ENCODE data around the gene PNN.
"Not testable (repeated sequence)": the region's sequence is repeated elsewhere in the genome, so short reads cannot be mapped to it uniquely, and the experiment has no call there.

The PNN gene

GRCh38 chr14:39174560-39175444 is at the start of gene PNN:
Gene PNN, plus strand, starts transcription at chr14:39175254. Its CDS starts 26 bp downstream, at chr14:39175280.
- DNase-seq, result peak; percentile 100

- DNase-seq, result not testable (repeated sequence)
Measured at GRCh38 chr14:39137835-39138234, 37.2 kb upstream of the PNN start.

DNA sequence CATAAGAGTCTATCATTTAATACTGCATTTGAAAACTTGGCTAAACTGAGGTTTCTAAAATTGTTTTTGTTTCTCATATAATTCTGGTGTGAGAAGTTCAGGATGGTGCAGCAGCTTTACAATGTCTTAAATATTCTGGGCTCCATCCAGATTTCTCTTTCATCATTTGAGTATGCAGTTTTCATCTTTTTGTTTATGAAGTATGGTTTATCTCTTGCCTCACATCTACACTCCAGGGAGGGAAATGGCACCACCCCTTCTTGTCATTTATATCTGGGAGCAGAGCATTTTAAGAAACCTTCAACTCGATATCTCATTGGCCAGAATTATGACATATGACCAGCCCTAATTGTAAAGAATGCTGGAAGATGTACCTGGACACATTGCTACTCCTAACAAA is 36.6 kb upstream of the PNN start:
- DNase-seq, result no peak

GRCh38 chr14:39140170-39140569 is 34.9 kb upstream of the PNN start:
- no peak for DNase-seq

DNA sequence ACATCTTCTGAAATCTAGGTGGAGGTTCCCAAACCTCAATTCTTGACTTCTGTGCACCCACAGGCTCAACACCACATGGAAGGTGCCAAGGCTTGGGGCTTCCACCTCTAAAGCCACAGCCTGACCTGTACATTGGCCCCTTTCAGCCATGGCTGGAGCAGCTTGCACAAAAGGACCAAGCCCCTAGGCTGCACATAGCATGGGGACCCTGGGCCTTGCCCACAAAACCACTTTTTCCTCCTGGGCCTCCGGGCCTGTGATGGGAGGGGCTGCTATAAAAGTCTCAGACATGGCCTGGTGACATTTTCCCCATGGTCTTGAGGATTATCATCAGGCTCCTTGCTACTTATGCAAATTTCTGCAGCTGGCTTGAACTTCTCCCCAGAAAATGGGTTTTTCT is 33.4 kb upstream of the PNN start:
- not testable (repeated sequence) for DNase-seq

DNA sequence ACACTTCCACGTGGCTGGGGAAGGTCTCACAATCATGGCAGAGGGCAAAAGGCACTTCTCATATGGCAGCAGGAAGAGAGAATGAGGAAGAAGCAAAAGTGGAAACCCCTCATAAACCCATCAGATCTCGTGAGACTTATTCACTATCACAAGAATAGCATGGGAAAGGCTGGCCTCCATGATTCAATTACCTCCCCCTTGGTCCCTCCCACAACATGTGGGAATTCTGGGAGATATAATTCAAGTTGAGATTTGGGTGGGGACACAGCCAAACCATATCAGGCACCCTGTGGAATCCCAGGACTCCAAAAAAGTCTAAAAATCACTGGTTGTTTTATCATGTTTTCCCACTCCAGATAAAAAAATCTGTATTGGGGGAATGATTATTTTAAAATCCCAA is 31.8 kb upstream of the PNN start:
- not testable (repeated sequence) for DNase-seq

DNA sequence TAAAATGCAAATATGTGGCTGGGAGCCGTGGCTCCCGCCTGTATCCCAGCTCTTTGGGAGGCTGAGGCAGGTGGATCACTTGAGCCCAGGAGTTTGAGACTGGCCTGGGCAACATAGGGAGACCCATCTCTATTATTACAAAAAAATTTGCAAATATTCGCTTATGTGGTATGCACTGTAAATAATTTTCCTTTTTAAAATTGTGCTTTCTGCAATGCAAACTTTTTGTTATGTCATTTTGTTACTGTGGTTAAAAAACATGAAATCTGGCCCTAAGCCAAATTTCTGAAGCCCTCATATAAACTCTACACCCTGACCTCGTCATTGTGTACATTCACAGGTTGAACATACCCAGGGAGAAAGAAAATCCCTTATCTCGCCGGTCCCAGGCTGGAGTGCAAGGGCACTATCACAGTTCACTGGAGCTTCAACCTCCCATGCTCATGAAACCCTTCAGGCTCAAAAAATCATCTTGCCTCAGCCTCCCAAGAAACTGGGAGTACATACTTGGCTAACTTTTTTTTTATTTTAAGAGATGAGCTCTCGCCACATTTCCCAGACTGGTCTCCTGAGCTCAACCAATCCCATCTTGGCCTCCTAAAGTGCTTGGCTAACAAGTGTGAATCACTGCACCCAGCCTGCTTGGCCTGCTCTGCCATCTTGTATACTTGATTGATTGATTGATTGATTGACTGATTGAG is 29.6 kb upstream of the PNN start:
- no peak for DNase-seq

GRCh38 chr14:39154594-39155189 is 20.4 kb upstream of the PNN start:
- DNase-seq, result no peak

- DNase-seq, result no peak
Measured at GRCh38 chr14:39157491-39157890, 17.6 kb upstream of the PNN start.

DNA sequence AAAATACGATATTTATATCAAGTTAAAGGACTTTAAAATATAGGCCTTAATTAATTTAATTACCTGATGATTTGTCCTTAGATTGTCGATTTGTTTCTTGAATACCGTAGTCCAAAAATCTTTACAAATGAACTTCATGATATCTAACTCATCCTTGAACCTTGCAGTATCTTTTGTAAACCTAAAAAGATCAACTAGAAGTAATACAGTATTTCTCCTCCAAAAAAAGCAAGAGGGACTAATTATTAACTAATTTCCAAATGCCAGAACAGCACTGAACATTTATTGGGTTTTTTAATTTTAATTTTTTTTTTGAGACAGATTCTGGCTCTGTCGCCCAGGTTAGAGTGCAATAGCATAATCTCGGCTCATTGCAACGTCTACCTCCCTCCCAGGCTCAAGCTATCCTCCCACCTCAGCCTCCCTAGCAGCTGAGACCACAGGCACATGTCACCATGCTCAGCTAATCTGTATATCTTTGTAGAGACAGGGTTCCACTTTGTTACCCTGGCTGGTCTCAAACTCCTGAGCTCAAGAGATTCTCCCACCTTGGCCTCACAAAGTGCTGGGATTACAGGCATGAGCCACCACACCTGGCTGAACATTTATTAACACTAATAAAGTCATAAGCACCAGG is 16.7 kb upstream of the PNN start:
- no peak for DNase-seq

DNA sequence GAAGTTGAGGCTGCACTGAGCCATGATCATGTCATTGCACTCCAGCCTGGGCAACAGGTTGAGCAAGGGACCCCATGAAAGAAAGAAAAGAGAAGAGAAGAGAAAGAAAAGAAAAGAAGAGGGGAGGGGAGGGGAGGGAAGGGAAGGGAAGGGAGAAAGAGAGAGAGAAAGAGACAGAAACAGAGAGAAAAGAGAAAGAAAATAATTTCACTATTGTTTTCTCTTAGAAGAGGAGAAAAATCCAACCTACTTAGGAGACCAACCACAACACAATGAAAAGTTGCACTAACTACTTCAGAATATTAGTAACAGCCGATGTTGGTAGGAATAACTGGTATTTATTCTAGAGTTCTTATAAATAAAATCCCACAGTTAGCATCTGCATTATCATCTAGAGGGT is 14.6 kb upstream of the PNN start:
- no peak for DNase-seq

DNA sequence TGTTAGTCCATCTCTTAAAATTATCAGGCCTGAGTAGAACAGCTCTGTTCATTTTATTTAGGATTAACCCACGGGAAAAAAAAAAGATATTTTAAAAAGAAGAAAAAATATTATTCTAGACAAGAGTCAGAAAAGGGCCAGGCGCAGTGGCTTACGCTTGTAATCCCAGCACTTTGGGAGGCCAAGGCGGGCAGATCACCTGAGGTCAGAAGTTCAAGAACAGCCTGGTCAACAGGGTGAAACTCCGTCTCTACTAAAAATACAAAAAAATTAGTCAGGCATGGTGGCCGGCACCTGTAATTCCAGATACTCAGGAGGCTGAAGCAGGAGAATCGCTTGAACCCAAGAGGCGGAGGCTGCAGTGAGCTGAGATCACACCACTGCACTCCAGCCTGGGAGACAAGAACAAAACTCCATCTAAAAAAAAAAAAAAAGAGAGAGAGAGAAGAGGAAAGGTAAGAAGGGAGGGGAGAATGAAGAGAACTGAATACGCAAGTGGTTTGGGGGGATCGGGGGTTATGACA is 7.2 kb upstream of the PNN start:
- DNase-seq, result not testable (repeated sequence)

DNA sequence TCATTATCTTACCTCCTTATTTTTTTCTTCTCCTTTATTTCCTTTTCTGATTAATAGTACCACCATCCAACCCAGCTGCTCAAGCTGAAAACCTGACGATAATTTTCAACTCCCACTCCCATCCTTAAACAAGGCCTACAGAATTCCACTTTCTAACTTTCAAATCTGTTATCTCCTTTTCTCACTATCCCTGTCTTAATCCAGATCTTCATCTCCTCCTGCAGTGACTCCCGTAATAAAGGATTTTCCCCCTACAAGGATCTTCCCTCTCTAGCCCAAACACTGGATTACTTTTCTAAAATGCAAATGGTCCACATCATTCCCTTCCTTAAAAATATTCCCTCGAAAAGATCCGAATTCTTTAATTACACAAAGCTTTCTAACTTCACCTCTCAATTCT is 6.5 kb upstream of the PNN start:
- no peak for DNase-seq

DNA sequence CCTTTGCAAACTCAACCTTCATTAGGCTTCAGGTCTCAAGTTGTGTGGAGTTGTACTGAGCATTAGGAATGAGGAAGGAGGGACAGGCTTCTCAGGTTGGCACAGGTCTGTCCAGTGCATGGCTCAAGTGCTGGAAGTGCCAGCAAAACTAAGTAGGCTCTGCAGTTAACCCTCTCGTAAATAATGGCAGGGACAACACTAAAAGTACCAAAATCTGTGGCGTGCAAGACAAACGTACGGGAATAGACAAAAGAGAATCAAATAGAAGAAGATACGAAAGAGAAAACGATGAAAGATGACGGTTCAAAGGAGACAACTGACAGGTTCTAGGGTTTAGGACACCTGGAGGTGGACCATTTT is 5.5 kb upstream of the PNN start:
- DNase-seq, result no peak

GRCh38 chr14:39173198-39173597 is 1.9 kb upstream of the PNN start:
- DNase-seq, result no peak

DNA sequence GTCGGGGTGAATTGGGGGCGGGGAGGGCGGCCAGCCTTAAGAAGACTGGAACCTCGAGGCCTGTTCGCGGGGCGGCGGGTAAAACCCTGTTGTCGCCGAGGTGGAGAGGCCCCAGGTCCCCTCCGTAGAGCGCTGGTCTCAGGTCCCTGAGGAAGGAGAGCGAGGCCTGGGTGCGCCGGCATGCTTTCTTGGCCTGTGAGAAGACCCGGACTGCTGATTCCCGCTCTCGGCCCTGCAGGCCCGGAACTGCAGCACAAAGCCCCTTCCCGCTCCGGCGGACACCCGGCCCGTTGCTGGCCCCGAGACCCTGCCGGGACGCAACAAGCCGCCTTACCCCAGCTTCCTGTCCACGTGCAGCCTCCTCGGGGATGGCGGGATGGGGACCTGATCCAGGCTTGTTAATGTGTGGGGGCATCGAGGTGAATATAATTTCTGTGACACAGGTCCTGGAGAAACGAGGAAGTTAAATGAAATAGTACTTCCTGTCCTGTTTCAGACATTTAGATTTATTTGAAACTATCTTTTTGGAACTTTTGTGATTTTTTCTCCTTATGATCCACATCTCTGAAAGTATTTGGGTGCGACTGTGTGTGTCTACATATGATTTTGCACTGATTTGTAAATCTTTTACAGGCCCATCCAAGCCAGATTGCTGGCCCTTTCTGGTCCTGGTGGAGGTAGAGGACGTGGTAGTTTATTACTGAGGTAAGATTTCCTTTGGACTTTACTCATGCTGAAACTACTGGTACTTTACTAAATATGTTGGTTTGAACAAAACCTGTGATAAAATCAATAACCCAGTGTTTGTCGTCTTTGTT is 600 bp downstream of the PNN start:
- peak; percentile 58 for DNase-seq

DNA sequence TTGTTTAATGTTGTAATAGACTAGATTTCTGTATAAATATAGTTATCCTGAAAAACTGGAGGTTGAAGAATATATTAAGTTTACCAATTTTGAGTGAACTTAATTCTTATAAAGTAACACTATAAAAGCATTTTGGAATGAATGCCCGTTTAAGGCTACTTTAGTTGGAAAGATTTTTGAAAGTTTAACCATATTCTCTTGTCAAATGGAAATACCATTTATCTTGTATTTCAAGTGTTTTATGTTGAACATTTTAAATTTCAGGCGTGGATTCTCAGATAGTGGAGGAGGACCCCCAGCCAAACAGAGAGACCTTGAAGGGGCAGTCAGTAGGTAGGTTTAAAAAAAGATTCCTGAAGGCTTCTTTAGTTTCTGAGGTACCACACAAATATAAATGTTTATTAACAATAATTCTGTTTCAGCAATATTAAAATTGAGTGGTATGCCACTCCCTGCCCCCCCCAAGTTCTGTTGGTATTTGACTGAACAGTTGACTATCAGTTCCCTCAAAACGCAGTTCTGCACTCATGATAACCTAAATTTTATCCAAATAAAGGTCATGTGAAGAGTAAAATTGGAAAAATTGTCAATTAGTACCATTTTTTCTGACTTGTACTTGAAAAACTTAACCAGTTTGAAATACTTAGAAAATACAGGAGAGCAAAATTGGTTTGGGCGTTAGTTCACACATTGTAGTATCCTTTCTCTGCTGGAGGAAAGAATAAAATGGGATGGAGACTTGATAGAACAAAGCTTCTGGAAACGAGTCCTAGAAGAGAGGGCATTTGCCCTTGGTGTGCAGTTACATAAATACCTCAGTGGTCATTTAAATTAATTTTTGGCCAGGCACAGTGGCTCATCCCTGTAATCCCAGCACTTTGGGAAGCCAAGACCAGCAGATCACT is 1.5 kb downstream of the PNN start:
- DNase-seq, result no peak

- no peak for DNase-seq
Measured at GRCh38 chr14:39177168-39177545, 2.1 kb downstream of the PNN start.

GRCh38 chr14:39179042-39179441 is 4.0 kb downstream of the PNN start:
- no peak for DNase-seq

DNA sequence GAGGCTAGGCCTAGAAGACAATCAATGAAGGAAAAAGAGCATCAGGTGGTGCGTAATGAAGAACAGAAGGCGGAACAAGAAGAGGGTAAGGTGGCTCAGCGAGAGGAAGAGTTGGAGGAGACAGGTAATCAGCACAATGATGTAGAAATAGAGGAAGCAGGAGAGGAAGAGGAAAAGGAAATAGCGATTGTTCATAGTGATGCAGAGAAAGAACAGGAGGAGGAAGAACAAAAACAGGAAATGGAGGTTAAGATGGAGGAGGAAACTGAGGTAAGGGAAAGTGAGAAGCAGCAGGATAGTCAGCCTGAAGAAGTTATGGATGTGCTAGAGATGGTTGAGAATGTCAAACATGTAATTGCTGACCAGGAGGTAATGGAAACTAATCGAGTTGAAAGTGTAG is 5.5 kb downstream of the PNN start:
- DNase-seq, result no peak

GRCh38 chr14:39181026-39181692 is 6.1 kb downstream of the PNN start:
- no peak for DNase-seq
